Upper lobe of left lung (tissue), 4 donors: ENCODE measurements around the gene AQP2.

Source experiments
- CTCF ChIP-seq, 6 experiments: fragments of 450-650 bp in 4 of 6; fragments of 200-600 bp in 2 of 6; sonication (generic) in 2 of 6; IDR thresholded peaks; one replicate each; pipeline ENCODE4 v1.5.1; 2016 to 2019; ENCODE audit warnings: antibody characterized with exemption in 6 of 6
- EP300 ChIP-seq, 4 donors: sonication (generic); formaldehyde crosslinking; IDR thresholded peaks; one replicate each; pipeline ENCODE4 v1.5.1; 2017; ENCODE audit warnings: antibody characterized with exemption in 4 of 4, control low read depth in 2 of 4

GRCh38 chr12:49909356-49909755, 41.2 kb upstream of the AQP2 start:
- TF ChIP-seq CTCF (IDR thresholded peaks at IDR 0.05) (no peak), EP300 (IDR thresholded peaks at IDR 0.05) (no peak)
